GM12872 (cell line): ENCODE results near the gene TSSK2.

Experiments
- TF ChIP-seq, protein P1 (sequence below): IDR thresholded peaks from 3 replicates; pipeline ENCODE4 v1.5.1; 2011; ENCODE audit warnings: low read depth, mild to moderate bottlenecking, low read length, moderate library complexity; ENCODE audit not compliant: insufficient read depth

The TSSK2 gene

DNA sequence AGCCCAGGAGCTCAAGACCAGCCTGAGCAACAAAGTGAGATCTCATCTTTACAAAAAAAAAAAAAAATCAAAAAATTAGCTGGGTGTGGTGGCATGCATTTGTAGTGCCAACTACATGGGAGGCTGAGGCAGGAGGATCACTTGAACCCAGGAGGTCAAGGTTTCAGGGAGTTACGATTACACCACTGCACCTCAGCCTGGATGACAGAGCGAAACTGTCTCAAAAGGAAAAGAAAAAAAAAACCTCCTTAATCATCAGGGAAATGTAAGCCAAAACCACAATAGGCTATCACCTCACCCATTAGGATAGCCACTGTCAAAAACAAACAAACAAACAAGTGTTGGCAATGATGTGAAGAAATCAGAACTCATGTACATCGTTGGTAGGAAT lies 22.3 kb upstream of the TSSK2 start:
- TF ChIP-seq, protein P1, sequence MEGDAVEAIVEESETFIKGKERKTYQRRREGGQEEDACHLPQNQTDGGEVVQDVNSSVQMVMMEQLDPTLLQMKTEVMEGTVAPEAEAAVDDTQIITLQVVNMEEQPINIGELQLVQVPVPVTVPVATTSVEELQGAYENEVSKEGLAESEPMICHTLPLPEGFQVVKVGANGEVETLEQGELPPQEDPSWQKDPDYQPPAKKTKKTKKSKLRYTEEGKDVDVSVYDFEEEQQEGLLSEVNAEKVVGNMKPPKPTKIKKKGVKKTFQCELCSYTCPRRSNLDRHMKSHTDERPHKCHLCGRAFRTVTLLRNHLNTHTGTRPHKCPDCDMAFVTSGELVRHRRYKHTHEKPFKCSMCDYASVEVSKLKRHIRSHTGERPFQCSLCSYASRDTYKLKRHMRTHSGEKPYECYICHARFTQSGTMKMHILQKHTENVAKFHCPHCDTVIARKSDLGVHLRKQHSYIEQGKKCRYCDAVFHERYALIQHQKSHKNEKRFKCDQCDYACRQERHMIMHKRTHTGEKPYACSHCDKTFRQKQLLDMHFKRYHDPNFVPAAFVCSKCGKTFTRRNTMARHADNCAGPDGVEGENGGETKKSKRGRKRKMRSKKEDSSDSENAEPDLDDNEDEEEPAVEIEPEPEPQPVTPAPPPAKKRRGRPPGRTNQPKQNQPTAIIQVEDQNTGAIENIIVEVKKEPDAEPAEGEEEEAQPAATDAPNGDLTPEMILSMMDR, result no peak

DNA sequence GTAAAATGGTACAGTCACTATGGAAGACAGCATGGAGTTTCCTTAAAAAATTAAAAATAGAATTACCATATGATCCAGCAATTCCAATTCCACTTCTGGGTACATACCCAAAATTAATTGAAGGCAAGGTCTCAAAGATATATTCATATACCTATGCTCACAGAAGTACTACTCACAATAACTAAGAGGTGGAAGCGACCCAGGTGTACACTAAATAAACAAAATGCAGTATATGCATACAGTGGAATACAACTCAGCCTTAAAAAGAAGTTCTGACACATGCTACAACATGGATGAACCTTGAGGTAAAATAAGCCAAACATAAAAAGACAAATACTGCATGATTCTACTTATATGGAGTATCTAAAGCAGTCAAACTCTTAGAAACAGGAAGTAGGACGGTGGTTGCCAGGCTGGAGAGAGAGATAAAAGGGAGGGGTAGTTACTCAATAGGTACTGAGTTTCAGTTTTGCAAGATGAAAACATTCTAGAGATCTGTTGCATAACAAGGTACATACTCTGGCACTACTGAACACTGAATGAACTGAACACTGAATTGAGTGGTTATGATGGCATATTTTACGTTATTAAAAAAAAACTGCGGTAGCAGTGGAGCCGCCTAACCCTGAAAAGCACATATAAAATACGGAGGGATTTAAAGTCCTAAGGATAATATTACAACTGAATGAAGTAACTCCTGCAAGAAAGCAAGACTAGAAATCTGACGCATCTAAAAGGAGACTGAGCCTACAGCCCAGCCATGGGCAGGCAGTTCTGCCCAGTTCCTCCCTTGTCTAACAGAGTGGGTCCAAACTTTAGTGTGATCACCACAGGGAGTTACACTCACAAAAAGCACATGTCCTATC lies 21.7 kb upstream of the TSSK2 start:
- TF ChIP-seq, protein P1, result no peak

DNA sequence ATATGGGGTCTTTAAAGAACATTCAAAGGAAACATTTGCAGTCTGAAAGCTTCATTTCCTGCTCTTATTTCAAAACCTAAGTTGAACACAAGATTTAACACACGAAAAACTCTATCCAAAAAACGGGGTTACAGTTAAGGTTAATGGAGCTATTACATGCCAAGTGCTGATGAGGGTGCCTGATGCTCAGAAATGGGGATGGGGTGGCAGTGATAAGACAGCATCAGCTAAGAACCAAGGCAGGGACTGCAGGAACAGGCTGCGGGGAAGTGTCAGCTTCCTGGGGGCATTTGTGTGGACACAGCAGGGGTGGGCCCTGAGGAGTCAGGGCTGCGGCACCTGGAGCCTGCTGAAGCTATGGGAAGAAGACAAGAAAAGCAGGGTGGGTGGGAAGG lies 21.0 kb upstream of the TSSK2 start:
- TF ChIP-seq, protein P1, result no peak

DNA sequence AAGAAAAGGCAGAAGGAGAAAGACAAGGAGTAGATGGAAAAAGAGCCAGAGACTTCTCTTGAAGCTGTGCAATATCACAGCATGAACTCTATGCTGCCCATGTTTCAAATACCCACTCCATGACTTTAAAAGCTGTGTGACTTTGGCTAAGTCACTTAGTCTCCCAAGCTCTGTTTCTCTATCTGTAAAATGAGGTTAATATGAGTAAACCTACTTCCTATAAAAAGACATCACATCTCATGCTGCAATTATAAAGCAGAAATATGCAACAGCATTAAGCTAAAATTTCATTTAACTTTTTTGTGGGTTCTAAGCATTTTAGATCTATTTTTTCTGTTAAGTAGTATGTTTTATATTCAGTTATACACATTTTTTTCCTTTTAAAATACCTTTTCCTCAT lies 20.5 kb upstream of the TSSK2 start:
- TF ChIP-seq, protein P1, result no peak

DNA sequence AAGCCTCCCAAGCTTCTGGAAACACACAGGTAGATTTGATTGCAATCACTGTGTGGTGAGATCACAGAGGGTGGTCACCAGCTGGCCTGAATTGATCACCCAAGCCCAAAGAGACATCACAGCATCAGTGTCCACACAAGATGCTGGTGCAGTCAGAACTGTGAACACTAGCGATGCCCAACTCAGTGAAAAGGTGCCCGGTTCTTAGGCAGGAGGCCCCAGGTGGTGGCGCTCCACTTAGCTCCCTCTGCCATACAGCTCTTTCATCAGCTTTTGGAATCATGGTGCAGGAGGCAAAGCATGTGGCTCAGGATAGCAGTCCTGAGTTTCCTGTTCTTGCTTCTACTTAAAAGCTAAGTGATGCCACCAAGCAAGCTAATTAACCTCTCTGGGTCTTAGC lies 20.0 kb upstream of the TSSK2 start:
- TF ChIP-seq, protein P1, result peak; percentile 14; the same call in 1 of the 3 replicates

DNA sequence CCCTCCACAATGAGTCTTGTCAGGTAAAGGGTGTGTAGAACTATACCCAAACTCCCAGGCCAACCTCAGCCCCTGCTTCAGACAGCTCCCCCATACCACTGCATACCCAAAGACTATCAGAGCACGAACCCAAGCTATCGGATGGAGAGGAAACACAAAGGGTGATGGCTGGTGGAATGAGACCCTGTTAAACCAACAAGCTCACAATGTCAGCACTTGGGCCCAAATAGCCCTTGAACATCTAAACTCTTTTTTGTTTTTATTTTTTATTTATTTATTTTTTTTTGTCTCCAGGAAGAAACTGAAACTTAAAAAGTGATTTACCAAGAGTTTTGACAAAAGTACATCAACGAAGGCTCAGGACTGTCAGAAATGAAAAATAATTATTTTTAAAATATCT lies 19.5 kb upstream of the TSSK2 start:
- TF ChIP-seq, protein P1, result no peak

DNA sequence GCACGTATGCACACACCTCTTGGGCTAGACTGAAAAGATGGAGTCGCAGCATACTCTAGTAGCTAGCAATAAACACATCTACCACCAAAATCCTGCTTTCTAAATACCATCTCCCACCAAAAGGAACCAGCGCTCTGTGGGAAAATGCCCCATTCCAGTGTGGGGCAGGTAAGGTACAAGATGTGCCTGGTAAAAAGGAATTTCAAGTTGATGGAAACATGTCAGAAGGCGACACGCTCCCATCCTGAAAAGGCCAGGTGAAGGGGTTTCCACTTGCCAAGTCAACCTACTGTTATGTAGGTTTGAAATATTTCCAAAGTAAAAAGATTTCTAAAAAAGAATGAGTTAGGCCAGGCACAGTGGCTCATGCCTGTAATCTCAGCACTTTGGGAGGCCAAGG lies 17.7 kb upstream of the TSSK2 start:
- TF ChIP-seq, protein P1, result no peak
